ENCODE measurements around the gene ATP6V0E2. TPM values are rescaled to one million over a fixed set of nuclear protein-coding genes. Genes with fewer than 3 reads are reported as not detected.
A peak's percentile ranks its signal among the peaks of the same experiment; 100 is the strongest.

ATP6V0E2 gene
- total RNA-seq, 1 donor from 2014 or later = 12.7 TPM

DNA sequence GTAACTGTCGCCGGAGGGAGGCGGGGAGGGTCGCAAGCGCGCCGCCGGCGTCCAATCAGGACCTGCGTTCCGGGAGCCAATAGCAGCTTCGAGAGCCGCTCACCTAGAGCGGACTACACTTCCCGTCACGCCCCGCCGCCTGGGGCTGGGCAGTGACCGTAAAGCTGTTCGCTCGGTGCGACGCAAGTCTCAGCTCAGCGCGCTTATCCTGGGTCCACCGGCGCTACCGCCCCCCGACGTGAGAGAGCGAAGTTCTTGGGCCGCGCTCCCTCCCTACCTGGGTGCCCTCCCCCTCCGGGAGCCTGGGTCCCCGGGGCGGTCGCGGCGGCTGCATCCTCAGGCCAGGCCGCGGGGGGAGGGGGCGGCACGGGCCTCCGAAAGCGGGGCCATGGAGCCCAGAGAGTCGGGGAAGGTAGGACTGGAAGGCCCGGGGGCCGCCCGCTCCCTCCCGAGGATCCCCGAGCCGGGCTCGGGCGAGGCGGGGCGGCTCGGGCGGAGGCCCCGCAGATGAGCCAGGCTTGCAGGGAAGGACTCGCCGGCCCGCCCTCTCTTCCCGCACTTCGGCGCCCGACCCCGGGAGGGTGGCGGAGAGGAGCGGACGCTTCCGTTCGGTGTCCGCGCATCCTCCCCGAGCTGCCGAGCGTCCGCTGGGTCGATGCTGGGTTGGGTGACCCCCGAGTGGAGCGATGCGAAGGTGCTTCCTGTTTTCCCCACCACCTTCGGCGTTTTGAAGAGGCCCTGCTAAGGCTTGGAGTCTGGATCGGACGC lies 35.4 kb upstream of the ATP6V0E2 start, which contains the start of gene ZNF862:
TSS of gene ZNF862 (plus strand) at position 152 of the 768 bp plus-strand sequence. CDS start at position 389, 237 bp downstream.
- peak; percentile 94 to 98 for DNase-seq (ENCODE audit: low read depth in 2 of 2)

DNA sequence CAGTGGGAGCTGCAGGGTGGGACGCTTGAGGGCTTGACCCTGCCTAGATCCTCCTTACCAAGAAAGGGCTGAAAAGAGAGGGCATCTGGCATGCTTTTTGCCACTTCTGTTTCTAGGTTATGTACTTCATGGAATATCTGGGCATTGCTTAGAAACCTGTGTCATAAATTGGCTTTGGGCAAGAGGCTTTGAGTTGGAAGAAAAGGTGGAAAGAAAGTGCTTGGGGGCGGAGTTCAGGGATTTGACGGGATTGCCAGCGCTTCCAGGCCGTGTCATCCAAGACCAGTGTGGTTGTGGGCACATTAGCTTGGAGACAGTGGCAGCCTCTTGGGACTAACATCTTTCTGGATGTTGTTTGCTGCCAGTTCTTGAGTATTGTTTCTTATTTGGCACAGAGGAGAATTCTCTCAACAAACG lies 34.8 kb upstream of the ATP6V0E2 start:
- peak in 1 of 2 donors; percentile 9 for DNase-seq (ENCODE audit: low read depth in 2 of 2)

DNA sequence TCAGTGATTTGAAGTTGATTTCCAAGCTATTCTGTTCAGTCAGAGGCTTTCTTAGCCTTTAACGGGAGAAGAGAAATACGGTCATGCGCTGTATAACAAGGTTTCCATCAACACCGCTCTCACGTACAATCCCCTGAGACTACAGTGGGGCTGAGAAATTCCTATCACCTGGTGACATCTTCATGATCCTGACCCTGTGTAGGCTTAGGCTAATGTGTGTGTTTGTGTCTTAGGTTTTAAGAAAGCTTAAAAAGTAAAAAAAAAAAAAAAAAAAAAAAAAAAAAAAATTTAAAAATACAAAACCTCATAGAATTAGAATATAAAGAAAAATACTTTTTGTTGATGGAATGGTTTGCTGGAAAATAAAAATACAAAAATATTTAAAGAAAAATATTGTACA lies 33.8 kb upstream of the ATP6V0E2 start:
- no peak for DNase-seq (ENCODE audit: low read depth in 2 of 2)

DNA sequence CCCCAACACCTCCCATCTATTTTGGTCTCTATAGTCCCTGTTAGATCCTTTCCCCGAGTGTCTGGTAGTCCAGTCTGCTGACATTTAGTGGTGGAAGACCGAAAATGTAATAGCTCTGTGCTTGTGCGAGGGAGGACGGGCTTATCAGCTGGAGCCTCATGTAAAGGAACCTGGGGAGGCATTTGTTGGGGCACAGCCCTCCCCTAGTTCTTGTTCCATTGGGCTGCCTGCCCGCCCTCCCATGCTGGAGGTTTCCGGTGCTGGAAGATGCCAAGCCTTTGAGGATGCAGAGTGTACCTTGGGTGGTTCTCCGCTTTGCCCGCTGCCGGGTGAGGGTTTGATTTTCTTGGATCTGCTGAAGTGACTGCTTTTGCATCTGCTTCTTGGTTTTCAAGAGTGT lies 30.2 kb upstream of the ATP6V0E2 start:
- DNase-seq (ENCODE audit: low read depth in 2 of 2) = no peak

DNA sequence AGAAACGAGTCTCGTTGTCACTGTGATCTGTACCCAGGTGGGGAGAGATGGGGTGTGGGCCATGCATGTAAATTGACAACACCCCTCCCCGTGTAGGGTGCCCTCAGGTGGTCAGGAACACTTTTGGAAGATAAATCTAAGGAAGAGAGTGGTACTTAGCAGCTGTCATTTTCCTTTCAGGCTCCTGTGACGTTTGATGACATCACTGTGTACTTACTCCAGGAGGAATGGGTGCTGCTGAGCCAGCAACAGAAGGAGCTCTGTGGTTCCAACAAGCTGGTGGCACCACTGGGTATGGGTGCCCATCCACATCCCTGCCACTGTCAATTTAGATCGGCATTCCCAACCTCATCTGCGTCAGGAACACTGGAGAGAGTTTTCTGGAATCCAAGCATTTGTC lies 29.3 kb upstream of the ATP6V0E2 start:
- DNase-seq (ENCODE audit: low read depth in 2 of 2) = no peak

DNA sequence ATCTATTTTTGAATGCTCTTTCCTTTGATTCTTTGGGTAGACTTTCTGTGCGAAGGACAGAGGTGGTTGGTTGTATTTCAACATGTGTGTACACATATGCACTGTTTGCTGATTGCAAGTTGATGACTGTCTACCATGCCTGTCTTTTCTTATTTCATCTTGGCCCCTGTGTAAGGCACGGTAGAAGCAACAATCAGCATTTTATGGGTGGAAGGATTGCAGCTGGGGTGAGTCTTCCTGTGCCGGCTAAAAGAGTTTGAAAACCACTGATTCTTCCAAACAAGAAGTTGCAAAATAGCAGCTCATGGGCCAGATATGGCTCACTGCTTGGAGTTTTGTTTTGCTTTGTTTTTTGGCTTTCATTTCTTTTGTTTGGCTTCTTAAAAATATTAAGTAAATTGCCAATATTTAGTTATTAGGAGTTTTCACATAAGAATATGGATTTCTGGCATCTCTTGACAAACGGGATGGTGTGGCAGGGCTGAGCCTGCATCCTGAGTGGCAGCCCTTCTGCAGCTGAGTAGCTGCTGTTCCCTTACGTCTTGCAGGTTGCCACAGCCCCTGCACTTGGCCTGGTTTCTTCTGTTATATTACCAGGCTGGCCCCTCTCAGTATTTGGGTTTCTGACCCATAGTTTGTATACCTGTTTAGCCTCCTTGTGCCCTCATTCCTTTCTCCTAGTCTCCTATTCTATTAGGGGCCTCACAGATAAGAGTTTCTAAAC lies 28.4 kb upstream of the ATP6V0E2 start:
- no peak for DNase-seq (ENCODE audit: low read depth in 2 of 2)

DNA sequence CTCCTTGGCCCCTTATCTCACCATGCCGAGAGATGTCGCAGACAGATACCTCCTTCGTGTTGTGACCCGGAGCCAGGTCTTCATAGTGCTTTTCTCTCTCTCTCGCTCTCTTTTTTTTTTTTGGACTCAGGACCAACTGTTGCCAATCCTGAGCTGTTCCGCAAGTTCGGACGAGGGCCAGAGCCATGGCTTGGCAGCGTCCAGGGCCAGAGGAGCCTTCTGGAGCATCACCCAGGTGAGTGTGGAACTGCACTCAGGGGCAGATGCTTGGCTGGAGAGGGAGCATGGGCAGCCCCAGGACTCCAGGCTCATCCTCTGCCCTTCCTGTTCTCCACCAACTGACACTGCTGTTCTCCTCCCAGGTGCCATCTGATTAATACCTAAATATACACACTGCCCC lies 27.7 kb upstream of the ATP6V0E2 start:
- DNase-seq (ENCODE audit: low read depth in 2 of 2) = no peak

DNA sequence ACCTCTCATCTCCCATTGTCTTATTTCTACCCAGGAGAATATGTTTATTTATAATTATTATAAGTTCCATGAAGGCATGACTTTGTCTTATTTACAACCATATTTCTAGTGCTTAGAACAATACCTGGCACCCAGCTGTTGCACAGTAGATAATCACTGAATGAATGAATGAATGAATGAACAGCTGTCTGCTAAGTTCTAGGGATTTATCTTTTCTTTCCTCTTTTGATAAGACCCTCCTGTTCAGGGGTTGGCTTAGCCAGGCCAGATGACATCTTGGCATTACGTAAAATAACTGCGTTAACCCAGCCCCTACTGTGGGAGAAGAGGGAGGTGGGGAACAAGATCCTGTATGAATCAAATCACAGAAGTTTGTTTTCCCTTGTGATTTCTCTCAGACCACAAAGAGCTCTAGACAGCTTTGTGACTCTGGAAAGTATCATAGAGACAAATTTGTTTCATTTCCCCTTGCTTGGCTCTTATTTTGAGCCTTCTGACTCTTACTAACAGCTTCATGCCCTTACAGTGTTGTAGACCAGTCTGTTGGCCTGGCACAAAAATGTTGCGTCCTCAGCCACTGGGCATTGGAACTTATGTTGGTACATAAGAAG lies 27.2 kb upstream of the ATP6V0E2 start:
- no peak for DNase-seq (ENCODE audit: low read depth in 2 of 2)

DNA sequence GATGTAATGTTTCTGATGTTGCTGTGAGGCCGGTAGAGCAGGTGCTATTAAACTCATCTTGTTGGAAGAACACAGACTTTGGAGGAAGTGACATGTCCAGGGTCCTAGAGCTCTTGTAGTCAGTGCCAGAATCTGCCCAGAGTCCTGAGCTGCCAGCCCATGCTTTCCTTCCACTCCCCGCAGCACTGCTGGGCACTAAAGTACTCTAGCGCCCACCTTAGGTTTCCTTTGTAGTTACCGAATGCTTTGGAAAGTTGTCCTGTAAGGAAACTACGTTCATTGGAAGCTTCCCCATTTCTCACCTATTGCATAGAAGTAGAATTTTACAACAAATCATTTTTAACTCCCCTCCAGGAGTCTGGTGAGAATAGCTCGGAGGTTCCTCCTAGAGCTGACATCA lies 24.6 kb upstream of the ATP6V0E2 start:
- DNase-seq (ENCODE audit: low read depth in 2 of 2) = no peak

DNA sequence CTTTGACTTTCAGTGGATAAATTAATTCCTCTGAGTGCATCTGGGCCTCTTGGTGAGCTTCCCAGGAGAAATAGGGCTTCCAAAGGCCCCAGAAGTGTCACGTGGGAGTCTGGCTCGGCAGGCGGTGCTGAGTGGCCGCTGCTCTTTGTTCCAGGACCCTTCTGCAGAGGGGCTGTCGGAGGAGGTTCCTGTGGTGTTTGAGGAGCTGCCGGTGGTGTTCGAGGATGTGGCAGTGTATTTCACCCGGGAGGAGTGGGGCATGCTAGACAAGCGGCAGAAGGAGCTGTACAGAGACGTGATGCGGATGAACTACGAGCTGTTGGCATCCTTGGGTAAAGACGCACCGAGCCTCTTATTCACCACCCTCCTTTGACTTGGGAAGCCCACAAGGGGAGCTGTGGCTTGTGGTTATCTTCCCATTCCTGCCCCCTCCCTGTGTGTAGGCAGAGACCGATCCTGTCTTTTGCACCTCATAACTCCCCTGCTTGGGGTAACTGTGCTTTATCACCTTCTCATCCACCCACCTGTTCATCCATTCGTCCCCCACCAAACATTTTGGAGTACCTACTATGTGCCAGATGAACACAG lies 23.7 kb upstream of the ATP6V0E2 start:
- no peak for DNase-seq (ENCODE audit: low read depth in 2 of 2)

DNA sequence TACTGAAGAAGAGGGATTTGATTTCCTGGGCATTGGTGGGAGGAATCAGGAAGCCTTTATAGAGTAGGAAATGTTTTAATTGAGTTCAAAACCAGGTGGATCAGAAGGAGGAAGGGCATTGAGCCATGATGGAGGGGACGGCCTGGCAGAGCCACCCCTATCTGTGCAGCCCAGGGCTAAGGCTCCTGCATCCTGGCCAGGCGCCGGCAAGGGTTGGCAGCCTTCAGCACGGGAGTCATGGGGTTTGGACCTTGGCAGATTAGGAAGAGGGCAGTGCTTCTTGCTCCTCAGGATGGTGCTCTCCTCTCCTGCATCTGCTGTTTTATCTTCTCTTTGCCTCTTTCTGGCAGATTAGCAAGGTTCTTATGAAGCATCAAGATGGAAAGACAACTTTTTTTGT lies 23.1 kb upstream of the ATP6V0E2 start:
- no peak for DNase-seq (ENCODE audit: low read depth in 2 of 2)

DNA sequence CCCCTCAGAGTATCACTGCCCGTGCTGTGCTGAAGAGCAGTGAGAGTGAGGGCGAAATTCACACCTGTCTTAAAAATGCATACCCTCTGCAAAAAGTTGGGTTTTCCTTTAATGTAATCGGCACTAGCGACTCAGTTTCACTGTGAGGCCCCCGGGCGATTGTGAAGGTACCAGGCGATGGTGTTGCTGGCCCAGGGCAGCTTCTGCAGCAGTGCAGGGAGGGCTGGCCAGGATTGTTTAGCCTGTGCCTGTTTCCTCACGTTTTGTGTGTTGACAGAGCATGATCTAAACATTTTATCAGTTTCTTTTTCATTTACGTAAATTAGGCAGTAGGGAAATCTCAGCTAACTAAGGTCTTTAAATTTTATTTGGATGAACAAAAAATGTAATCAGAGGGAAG lies 22.3 kb upstream of the ATP6V0E2 start:
- DNase-seq (ENCODE audit: low read depth in 2 of 2) = no peak

DNA sequence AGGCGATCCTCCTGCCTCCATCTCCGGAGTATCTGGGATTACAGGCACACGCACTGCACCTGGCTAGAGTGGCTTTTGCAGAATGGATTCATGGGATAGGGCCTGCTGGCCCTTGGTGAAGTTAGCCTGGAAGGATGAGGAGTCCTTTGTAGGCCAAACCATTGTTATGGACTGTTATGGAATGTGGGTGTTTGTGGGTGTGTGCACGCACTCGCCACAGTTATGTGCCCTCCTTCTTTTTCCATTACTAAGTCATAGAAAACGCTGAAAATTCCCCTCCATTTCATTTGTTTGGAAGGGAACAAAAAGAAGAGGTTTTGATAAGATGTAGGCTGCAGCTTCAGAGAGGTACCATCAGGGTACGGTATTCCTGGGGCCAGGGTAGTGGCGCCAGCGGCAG lies 20.6 kb upstream of the ATP6V0E2 start:
- no peak for DNase-seq (ENCODE audit: low read depth in 2 of 2)

DNA sequence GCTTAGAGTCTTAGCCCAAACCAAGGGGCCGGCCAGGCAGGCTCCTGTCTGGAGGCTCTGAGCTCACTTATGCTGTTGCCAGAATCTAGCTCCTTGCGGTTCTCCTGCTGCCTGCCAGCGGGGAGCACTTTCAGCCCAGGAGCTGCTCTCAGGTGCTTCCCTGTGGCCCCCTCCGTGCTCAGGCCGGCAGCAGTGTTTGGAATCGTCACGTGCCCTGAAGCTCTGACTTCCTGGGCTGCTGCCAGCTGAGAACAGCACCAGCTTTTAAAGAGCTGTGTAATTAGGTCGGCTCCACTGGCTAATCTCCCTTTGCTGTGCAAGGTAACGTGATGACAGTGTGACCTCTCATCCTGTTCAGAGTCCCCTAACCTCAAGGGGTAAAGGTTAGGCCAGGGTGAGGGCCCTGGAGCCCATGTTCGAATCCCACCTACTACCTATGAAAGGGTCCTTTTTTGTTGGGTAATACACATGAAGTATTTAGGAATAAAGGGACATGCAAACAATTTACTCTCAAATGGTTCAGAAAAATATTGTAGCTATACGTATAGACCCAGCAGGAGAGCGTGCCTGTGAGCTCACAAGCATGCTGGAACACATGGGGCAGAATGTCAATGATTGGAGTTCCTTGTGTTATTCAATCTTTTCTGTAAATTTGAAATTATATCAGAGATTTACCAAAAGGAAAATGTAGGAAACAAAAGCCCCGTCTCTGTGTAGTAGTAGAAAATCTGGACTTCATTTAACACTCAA lies 19.0 kb upstream of the ATP6V0E2 start:
- DNase-seq (ENCODE audit: low read depth in 2 of 2) = peak in 1 of 2 donors; percentile 11

DNA sequence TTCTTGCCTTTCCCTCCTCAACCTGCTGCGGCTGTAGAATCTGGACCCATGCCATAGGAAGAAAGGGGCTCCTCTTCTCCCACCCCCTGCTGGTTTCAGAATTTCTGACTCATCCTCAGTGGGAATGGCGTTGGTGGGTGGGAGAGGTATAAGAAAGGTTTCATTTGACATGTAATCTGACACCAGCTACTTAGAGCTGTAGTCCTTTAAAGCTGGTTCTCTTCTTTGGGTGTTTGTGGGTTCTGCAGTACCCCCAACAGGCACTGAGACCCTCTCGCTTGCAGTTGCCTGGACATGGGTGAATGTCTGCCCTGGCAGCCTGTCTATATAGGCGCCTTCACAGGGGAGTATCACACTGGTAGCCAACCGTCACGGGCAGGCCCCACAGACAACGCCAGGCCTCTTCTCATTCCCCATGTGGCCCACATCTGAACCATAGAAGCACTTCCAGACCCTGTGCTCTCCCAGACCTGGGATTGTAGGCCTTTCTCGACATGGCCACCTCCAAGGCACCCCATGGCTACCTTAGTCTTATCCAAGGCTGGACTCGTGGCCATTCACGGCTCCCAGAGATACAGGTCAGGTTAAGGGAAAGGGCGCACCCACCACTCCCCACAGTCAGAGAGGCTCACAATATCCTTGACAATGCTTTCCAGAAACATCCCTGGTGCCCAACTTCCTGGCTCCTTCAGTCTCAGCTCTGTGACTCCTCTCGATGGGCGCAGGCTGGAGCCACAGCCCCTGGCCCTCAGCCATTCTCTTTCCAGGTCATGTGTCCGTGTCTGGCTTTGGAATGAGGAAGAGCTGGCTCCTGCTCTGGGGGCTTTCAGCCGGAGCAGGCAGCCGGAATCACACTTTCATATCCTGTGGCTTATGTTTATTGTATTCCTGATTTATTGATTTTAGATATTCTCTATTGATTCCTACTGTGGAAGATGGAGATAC lies 18.1 kb upstream of the ATP6V0E2 start:
- DNase-seq (ENCODE audit: low read depth in 2 of 2) = peak; percentile 21 to 26

DNA sequence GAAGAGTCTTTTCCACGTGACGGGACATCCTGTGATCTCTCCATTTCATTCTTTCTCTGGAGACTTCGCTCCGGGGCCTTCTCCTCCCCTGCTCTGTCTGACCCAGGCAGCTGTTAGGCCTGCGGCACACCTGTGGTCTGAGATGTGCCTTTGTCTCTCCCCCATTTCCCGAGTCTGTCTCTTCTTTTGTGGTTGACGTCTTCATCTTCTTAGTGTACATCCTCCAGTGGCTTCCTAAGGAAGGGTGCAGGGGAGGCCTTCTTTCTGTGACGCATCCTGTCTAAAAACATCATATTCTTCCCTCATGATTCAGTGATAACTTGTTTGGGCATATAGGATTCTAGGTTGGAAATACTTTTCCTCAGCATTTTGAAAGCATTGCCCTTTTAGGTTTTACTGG lies 17.2 kb upstream of the ATP6V0E2 start:
- DNase-seq (ENCODE audit: low read depth in 2 of 2) = no peak

DNA sequence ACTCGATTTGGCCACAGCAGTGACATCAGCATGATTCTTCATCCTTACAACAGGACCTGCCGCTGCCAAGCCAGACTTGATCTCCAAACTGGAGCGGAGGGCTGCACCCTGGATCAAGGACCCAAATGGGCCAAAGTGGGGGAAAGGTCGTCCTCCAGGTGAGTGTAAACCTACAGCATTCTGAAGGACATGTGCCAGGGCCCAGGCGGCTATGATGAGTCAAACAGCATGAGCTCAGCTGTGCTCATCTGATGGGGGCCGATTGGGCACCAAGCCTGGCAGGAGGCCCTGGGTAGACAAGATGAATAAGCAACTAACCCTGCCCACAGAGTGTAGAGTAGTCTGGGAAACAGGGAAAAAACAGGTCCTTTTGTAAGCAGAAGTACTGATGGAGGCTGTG lies 14.4 kb upstream of the ATP6V0E2 start:
- DNase-seq (ENCODE audit: low read depth in 2 of 2) = no peak

DNA sequence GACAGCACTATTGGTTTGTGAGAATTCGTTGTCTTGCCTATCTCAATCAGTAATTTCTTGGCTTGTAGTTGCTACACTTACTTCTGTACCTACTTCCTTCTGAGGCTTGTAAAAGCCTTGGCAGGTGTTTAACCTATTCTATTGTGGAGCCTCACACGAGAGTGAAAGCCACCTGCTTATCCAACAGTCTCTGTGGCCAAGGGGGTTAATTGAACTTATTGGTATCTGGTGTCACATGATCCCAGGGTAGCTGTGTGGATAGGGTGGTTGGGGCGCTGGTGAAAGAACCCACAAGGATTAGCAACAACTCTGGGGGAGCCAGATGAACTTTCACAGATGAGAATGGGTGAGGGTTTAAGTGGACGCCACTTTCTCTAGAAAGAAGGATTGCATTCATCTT lies 13.9 kb upstream of the ATP6V0E2 start:
- DNase-seq (ENCODE audit: low read depth in 2 of 2) = no peak

DNA sequence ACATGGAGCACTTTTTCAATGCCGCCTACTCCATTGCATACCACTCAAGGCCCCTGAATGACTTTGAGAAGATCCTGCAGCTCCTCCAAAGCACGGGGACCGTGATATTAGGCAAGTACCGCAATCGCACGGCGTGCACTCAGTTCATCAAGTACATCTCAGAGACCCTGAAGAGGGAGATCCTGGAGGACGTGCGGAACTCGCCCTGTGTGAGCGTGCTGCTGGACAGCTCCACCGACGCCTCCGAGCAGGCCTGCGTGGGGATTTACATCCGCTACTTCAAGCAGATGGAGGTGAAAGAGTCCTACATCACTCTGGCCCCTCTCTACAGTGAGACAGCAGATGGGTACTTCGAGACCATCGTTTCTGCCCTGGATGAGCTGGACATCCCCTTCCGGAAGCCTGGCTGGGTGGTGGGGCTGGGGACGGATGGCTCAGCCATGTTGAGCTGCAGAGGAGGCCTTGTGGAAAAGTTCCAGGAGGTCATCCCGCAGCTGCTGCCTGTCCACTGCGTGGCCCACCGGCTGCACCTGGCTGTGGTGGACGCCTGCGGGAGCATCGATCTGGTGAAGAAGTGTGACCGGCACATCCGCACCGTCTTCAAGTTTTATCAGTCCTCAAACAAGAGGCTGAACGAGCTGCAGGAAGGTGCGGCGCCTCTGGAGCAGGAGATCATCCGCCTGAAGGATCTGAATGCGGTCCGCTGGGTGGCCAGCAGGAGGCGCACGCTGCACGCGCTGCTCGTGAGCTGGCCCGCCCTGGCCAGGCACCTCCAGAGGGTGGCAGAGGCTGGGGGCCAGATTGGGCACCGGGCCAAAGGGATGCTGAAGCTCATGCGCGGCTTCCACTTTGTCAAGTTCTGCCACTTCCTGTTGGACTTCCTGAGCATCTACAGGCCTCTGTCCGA lies 12.7 kb upstream of the ATP6V0E2 start:
- no peak for DNase-seq (ENCODE audit: low read depth in 2 of 2)
